ENCODE data around the gene AGAP3. TPM values are rescaled to one million over a fixed set of nuclear protein-coding genes. Genes with fewer than 3 reads are reported as not detected.

AGAP3 gene
- total RNA-seq, 2 experiments from 2014 or later, result 16.7 to 17.7 TPM

GRCh38 chr7:151168003-151168786, 81.9 kb downstream of the AGAP3 start:
- CTCF ChIA-PET, result interaction anchor here (0.6 to 2.5 kb wide), 9 partner anchors 9 to 362 kb away, joined by 3 to 9 read pairs (median 4); no protein-coding TSS in a partner anchor
- intact Hi-C loops (cut with micrococcal nuclease), result loop anchor here (1.0 kb wide), 2 partner anchors 76 to 135 kb away; no protein-coding TSS in a partner anchor
- peaks cover 50% of the 10 kb centered on the region for H3K27me3 Mint-ChIP-seq (ENCODE audit: low read depth)

GRCh38 chr7:151168787-151169162, 82.5 kb downstream of the AGAP3 start:
- H3K36me3 Mint-ChIP-seq (ENCODE audit: low read depth), result no peaks in the 10 kb centered on the region
- intact Hi-C loops (cut with micrococcal nuclease), result loop anchor here (1.0 kb wide), 2 partner anchors 76 to 135 kb away; no protein-coding TSS in a partner anchor
- peaks cover 12% of the 10 kb centered on the region for H3K4me1 Mint-ChIP-seq (ENCODE audit: low read depth)
- H3K27ac Mint-ChIP-seq, result no peak overlapping the region
- H3K27me3 Mint-ChIP-seq (ENCODE audit: low read depth), result peaks cover 56% of the 10 kb centered on the region
- CTCF ChIA-PET, result interaction anchor here (0.9 to 2.6 kb wide), 7 partner anchors 9 to 390 kb away, joined by 3 to 12 read pairs (median 5); no protein-coding TSS in a partner anchor
- no peaks in the 10 kb centered on the region for H3K9me3 Mint-ChIP-seq
- DNase-seq, result no peak
- H3K4me3 Mint-ChIP-seq, result no peak overlapping the region

More at GRCh38 chr7:151168003-151168786, 81.9 kb downstream of the AGAP3 start:
- H3K36me3 Mint-ChIP-seq (ENCODE audit: low read depth), result no peaks in the 10 kb centered on the region
- peaks cover 12% of the 10 kb centered on the region for H3K4me1 Mint-ChIP-seq (ENCODE audit: low read depth)
- peak overlapping the region; percentile 66 for H3K4me3 Mint-ChIP-seq
- no peaks in the 10 kb centered on the region for H3K9me3 Mint-ChIP-seq
- H3K27ac Mint-ChIP-seq, result no peak overlapping the region
- DNase-seq, result peak; percentile 63

- CTCF ChIA-PET, result interaction anchor here (0.6 to 1.0 kb wide), 19 partner anchors 10 to 214 kb away, joined by 3 to 7 read pairs (median 4); partner anchors contain the start of gene ABCF2
- intact Hi-C loops (cut with micrococcal nuclease), result loop anchor here (1.0 kb wide), 4 partner anchors 48 to 274 kb away; no protein-coding TSS in a partner anchor
- Mint-ChIP-seq H3K36me3 (ENCODE audit: low read depth) (no peaks in the 10 kb centered on the region), H3K4me1 (ENCODE audit: low read depth) (peaks cover 10% of the 10 kb centered on the region), H3K27me3 (ENCODE audit: low read depth) (peaks cover 51% of the 10 kb centered on the region), H3K4me3 (no peak overlapping the region), H3K27ac (no peak overlapping the region), H3K9me3 (no peaks in the 10 kb centered on the region)
- DNase-seq, result peak; percentile 81
Observed at GRCh38 chr7:151172273-151173141, 86.2 kb downstream of the AGAP3 start.

- CTCF ChIA-PET, result no interaction called here
- intact Hi-C loops (cut with micrococcal nuclease), result no loop called here
Observed at GRCh38 chr7:151173386-151174245, 87.3 kb downstream of the AGAP3 start.

GRCh38 chr7:151174246-151175046, 88.2 kb downstream of the AGAP3 start:
- intact Hi-C loops (cut with micrococcal nuclease), result no loop called here
- DNase-seq, result peak; percentile 18
- peaks cover 5% of the 10 kb centered on the region for H3K4me1 Mint-ChIP-seq (ENCODE audit: low read depth)
- CTCF ChIA-PET, result interaction anchor here (0.7 to 1.0 kb wide), 3 partner anchors 17 to 41 kb away, joined by 3 read pairs; no protein-coding TSS in a partner anchor
- H3K36me3 Mint-ChIP-seq (ENCODE audit: low read depth), result no peaks in the 10 kb centered on the region
- no peak overlapping the region for H3K4me3 Mint-ChIP-seq
- no peak overlapping the region for H3K27ac Mint-ChIP-seq
- peaks cover 38% of the 10 kb centered on the region for H3K27me3 Mint-ChIP-seq (ENCODE audit: low read depth)
- H3K9me3 Mint-ChIP-seq, result no peaks in the 10 kb centered on the region

More at GRCh38 chr7:151173386-151174245, 87.3 kb downstream of the AGAP3 start:
- Mint-ChIP-seq H3K4me3 (no peak overlapping the region), H3K4me1 (ENCODE audit: low read depth) (peaks cover 6% of the 10 kb centered on the region), H3K27me3 (ENCODE audit: low read depth) (peaks cover 46% of the 10 kb centered on the region), H3K27ac (no peak overlapping the region), H3K36me3 (ENCODE audit: low read depth) (no peaks in the 10 kb centered on the region), H3K9me3 (no peaks in the 10 kb centered on the region)
- DNase-seq, result no peak

GRCh38 chr7:151175047-151175792, 88.9 kb downstream of the AGAP3 start:
- H3K4me1 Mint-ChIP-seq (ENCODE audit: low read depth), result peaks cover 5% of the 10 kb centered on the region
- intact Hi-C loops (cut with micrococcal nuclease), result no loop called here
- no peak for DNase-seq
- CTCF ChIA-PET, result interaction anchor here (0.7 to 1.0 kb wide), 3 partner anchors 18 to 40 kb away, joined by 3 read pairs; no protein-coding TSS in a partner anchor
- H3K4me3 Mint-ChIP-seq, result no peak overlapping the region
- no peak overlapping the region for H3K27ac Mint-ChIP-seq
- no peaks in the 10 kb centered on the region for H3K9me3 Mint-ChIP-seq
- no peaks in the 10 kb centered on the region for H3K36me3 Mint-ChIP-seq (ENCODE audit: low read depth)
- H3K27me3 Mint-ChIP-seq (ENCODE audit: low read depth), result peaks cover 30% of the 10 kb centered on the region

GRCh38 chr7:151175793-151176311, 89.6 kb downstream of the AGAP3 start:
- Mint-ChIP-seq H3K27me3 (ENCODE audit: low read depth) (peaks cover 30% of the 10 kb centered on the region), H3K4me3 (no peak overlapping the region), H3K36me3 (ENCODE audit: low read depth) (no peaks in the 10 kb centered on the region)

GRCh38 chr7:151176401-151176800, 90.1 kb downstream of the AGAP3 start:
- no peak for DNase-seq
- CTCF ChIA-PET, result interaction anchor here (0.9 to 2.6 kb wide), 2 partner anchors 9 to 52 kb away, joined by 4 to 8 read pairs; partner anchors contain the start of gene GBX1
- no peak overlapping the region for H3K4me3 Mint-ChIP-seq
- H3K4me1 Mint-ChIP-seq (ENCODE audit: low read depth), result peaks cover 5% of the 10 kb centered on the region
- no peaks in the 10 kb centered on the region for H3K9me3 Mint-ChIP-seq
- intact Hi-C loops (cut with micrococcal nuclease), result no loop called here
- no peaks in the 10 kb centered on the region for H3K36me3 Mint-ChIP-seq (ENCODE audit: low read depth)
- H3K27ac Mint-ChIP-seq, result no peak overlapping the region
- H3K27me3 Mint-ChIP-seq (ENCODE audit: low read depth), result peaks cover 26% of the 10 kb centered on the region

More at GRCh38 chr7:151175793-151176311, 89.6 kb downstream of the AGAP3 start:
- DNase-seq, result no peak
- Mint-ChIP-seq H3K27ac (no peak overlapping the region), H3K4me1 (ENCODE audit: low read depth) (peaks cover 5% of the 10 kb centered on the region), H3K9me3 (no peaks in the 10 kb centered on the region)
- CTCF ChIA-PET, result interaction anchor here (1.0 to 2.6 kb wide), 2 partner anchors 8 to 31 kb away, joined by 3 to 8 read pairs; partner anchors contain the start of gene GBX1
- intact Hi-C loops (cut with micrococcal nuclease), result no loop called here

GRCh38 chr7:151177310-151177709, 91.0 kb downstream of the AGAP3 start:
- H3K27me3 Mint-ChIP-seq (ENCODE audit: low read depth), result peaks cover 20% of the 10 kb centered on the region
- no peak for DNase-seq
- H3K4me3 Mint-ChIP-seq, result no peak overlapping the region
- H3K36me3 Mint-ChIP-seq (ENCODE audit: low read depth), result no peaks in the 10 kb centered on the region
- H3K4me1 Mint-ChIP-seq (ENCODE audit: low read depth), result peaks cover 5% of the 10 kb centered on the region
- no peak overlapping the region for H3K27ac Mint-ChIP-seq
- intact Hi-C loops (cut with micrococcal nuclease), result no loop called here
- no peaks in the 10 kb centered on the region for H3K9me3 Mint-ChIP-seq
- CTCF ChIA-PET, result interaction anchor here (0.9 to 2.6 kb wide), 2 partner anchors 10 to 53 kb away, joined by 4 to 8 read pairs; partner anchors contain the start of gene GBX1

- H3K27me3 Mint-ChIP-seq (ENCODE audit: low read depth), result peaks cover 12% of the 10 kb centered on the region
- no peak for DNase-seq
- H3K4me1 Mint-ChIP-seq (ENCODE audit: low read depth), result no peaks in the 10 kb centered on the region
- no peaks in the 10 kb centered on the region for H3K9me3 Mint-ChIP-seq
- intact Hi-C loops (cut with micrococcal nuclease), result no loop called here
- CTCF ChIA-PET, result interaction anchor here (0.7 to 2.6 kb wide), 2 partner anchors 10 to 85 kb away, joined by 3 to 8 read pairs; partner anchors contain the start of gene GBX1
- H3K4me3 Mint-ChIP-seq, result no peak overlapping the region
- H3K27ac Mint-ChIP-seq, result no peak overlapping the region
- no peaks in the 10 kb centered on the region for H3K36me3 Mint-ChIP-seq (ENCODE audit: low read depth)
Observed at GRCh38 chr7:151178236-151178635, 92.0 kb downstream of the AGAP3 start.

Measured in activated naive CD4-positive, alpha-beta T cell treated with anti-CD3 and anti-CD28 coated beads for 36 hours (primary cell).